ENCODE data around the gene NARS2.

DNA sequence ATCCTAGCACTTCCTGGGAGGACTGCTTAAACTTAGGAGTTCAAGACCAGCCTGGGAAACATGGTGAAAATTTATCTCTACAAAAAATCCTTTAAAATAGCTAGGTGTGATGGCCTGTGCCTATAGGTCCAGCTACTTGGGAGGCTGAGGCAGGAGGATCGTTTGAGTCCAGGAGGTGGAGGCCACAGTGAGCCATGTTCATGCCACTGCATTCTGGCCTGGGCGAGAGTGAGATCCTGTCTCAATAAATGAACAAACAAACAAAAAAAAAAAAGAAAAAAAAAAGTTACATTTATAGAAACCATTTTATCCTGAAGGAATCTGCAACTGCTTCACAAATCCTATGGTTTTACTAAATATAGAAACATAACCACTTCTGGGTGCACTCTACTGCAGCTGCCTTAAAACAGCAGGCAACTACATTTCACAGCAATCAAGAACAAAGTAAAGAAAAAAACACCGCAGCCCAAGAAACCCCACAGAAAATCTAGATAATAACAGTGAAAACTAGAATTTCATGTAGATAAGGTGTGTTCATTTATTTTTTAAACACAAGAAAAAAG lies 81.2 kb downstream of the NARS2 start:
- TF ChIP-seq CTCF (conservative IDR thresholded peaks at IDR 0.05 in 1 of 2, IDR thresholded peaks at IDR 0.05 in 1 of 2; ENCODE audit: low read depth in 1 of 2, low read length in 2 of 2), result no peak
- no peak for TF ChIP-seq EZH2 (IDR thresholded peaks at IDR 0.05; ENCODE audit: low read length, missing control alignments)

Measured in fibroblast of lung (primary cell).